Endothelial cell of umbilical vein (primary cell): ENCODE data around the gene VPS11. TPM values are rescaled to one million over a fixed set of nuclear protein-coding genes. Genes with fewer than 3 reads are reported as not detected.

Experiments
- BruUV-seq: library from RNA; stranded (reverse); fragments of 400-500 nt; replicated peaks from 2 replicates; lab custom pipeline; 2021; lab: Mats Ljungman, UMichigan
- CTCF ChIA-PET: fragments of 300-600, 350-600 bp; sonication (Branson Sonifier 250); formaldehyde crosslinking; loops from one replicate; lab custom pipeline; 2021; ENCODE audit warnings: antibody characterized with exemption, inconsistent platforms; lab: Charles Lee
- POLR2A ChIA-PET: fragments of 300-600, 350-600 bp; sonication (Branson Sonifier 250); formaldehyde crosslinking; loops from one replicate; lab custom pipeline; 2021; ENCODE audit warnings: antibody characterized with exemption, inconsistent platforms; lab: Charles Lee
- DNase-seq: peaks from one replicate; pipeline ENCODE4 v3.0.0-alpha.2; 2011; ENCODE audit warnings: low read depth, low spot score
- FAIRE-seq: peaks from 2 replicates; lab custom pipeline; 2011; peaks lifted over from hg19 to GRCh38; lab: Jason Lieb, UNC
- H2AFZ ChIP-seq: 2 replicates; pipeline ENCODE4 v1.6.0; 2012; ENCODE audit warnings: low read depth, low read length, control low read depth, inconsistent platforms
- H3K27ac ChIP-seq: 2 replicates; pipeline ENCODE4 v1.5.1; 2011; ENCODE audit warnings: low read depth, mild to moderate bottlenecking, control low read depth, low read length, moderate library complexity; ENCODE audit not compliant: insufficient read depth
- H3K27me3 ChIP-seq, 2 experiments: 2 replicates each; pipeline versions ENCODE4 v1.6.0 to v1.6.1; 2011; ENCODE audit warnings: low read length in 2 of 2, mixed read lengths in 1 of 2; ENCODE audit not compliant: control insufficient read depth in 2 of 2, insufficient read depth in 2 of 2
- H3K36me3 ChIP-seq, 2 experiments: 2 replicates in 1 of 2; 3 replicates in 1 of 2; pipeline ENCODE4 v1.5.1; 2011; ENCODE audit warnings: low read length in 2 of 2, mild to moderate bottlenecking in 1 of 2, moderate library complexity in 1 of 2; ENCODE audit not compliant: control insufficient read depth in 2 of 2, insufficient read depth in 2 of 2; ENCODE audit errors: extremely low read depth in 1 of 2
- H3K4me1 ChIP-seq: 3 replicates; pipeline ENCODE4 v1.5.1; 2011; ENCODE audit warnings: mild to moderate bottlenecking, low read length; ENCODE audit not compliant: control insufficient read depth, insufficient read depth; ENCODE audit errors: extremely low read depth
- H3K4me2 ChIP-seq: 2 replicates; pipeline ENCODE4 v1.6.1; 2011; ENCODE audit warnings: low read length, control low read depth, mixed read lengths; ENCODE audit not compliant: insufficient read depth
- H3K4me3 ChIP-seq, 3 experiments: fragments of 200-600 bp in 1 of 3; sonication (generic), shearing (Covaris generic) in 1 of 3; replicated peaks in 1 of 3; 2 replicates each; pipeline ENCODE4 v1.5.1; 2011 to 2016; ENCODE audit warnings: control low read depth in 3 of 3, low read length in 3 of 3, mild to moderate bottlenecking in 2 of 3, inconsistent platforms in 1 of 3, low read depth in 1 of 3, moderate library complexity in 1 of 3; ENCODE audit not compliant: insufficient read depth in 1 of 3
- H3K79me2 ChIP-seq: 2 replicates; pipeline ENCODE4 v1.6.0; 2012; ENCODE audit warnings: low read length, inconsistent platforms; ENCODE audit not compliant: control insufficient read depth, insufficient read depth
- H3K9ac ChIP-seq: replicated peaks from 2 replicates; pipeline ENCODE3; 2011; ENCODE audit warnings: low read length, control low read depth; ENCODE audit not compliant: insufficient read depth; ENCODE audit errors: extremely low read depth
- H3K9me1 ChIP-seq: replicated peaks from 3 replicates; pipeline ENCODE4 v1.6.0; 2011; ENCODE audit warnings: mild to moderate bottlenecking, low read length; ENCODE audit not compliant: control insufficient read depth, insufficient read depth; ENCODE audit errors: extremely low read depth
- H3K9me3 ChIP-seq: replicated peaks from 2 replicates; pipeline ENCODE4 v1.5.1; 2012; ENCODE audit warnings: low read length, inconsistent platforms; ENCODE audit not compliant: control insufficient read depth, insufficient read depth
- H4K20me1 ChIP-seq: replicated peaks from 2 replicates; pipeline ENCODE3; 2011; ENCODE audit warnings: mild to moderate bottlenecking, low read length; ENCODE audit not compliant: control insufficient read depth, insufficient read depth; ENCODE audit errors: extremely low read depth
- CTCF ChIP-seq, 2 donors: IDR thresholded peaks; 1 replicate in 1 of 2; 2 replicates in 1 of 2; pipeline ENCODE4 v1.5.1; 2011; ENCODE audit warnings: low read length in 2 of 2, mild to moderate bottlenecking in 2 of 2, moderate library complexity in 2 of 2, control low read depth in 1 of 2, inconsistent platforms in 1 of 2, low read depth in 1 of 2; ENCODE audit not compliant: insufficient read depth in 1 of 2; ENCODE audit errors: extremely low read depth in 1 of 2
- GATA2 ChIP-seq: IDR thresholded peaks from 2 replicates; pipeline ENCODE4 v1.7.0; 2011; ENCODE audit warnings: low read depth, mild to moderate bottlenecking, moderate library complexity, mixed read lengths, low read length; ENCODE audit not compliant: insufficient read length, insufficient read depth
- MAX ChIP-seq: IDR thresholded peaks from 2 replicates; pipeline ENCODE4 v1.6.1; 2011; ENCODE audit not compliant: insufficient read depth, insufficient read length
- POLR2A ChIP-seq: IDR thresholded peaks from 2 replicates; pipeline ENCODE4 v1.6.1; 2012; ENCODE audit warnings: low read depth, mild to moderate bottlenecking, control low read depth, low read length
- POLR2AphosphoS5 ChIP-seq: IDR thresholded peaks from 2 replicates; pipeline ENCODE4 v1.6.1; 2012; ENCODE audit warnings: low read depth, mild to moderate bottlenecking, control low read depth, low read length, moderate library complexity; ENCODE audit not compliant: insufficient read depth
- dilution Hi-C: fragments of 300-500 bp; cut with MboI; formaldehyde crosslinking; loops from one replicate; pipeline ENCODE4 v1.15.0; 2019; ENCODE audit warnings: low sequenced_read_pairs; ENCODE audit not compliant: extremely low pct_ligation_motif_present
- intact Hi-C: fragments of 100-400 bp; cut with micrococcal nuclease; formaldehyde crosslinking; loops from one replicate; pipeline ENCODE4 v1.10.0; 2022
- polyA plus RNA-seq, 4 experiments: library from polyadenylated mRNA; depleted of rRNA in 3 of 4; stranded (reverse) in 3 of 4; unstranded in 1 of 4; fragments of >200 nt; gene quantifications; 2 replicates each; pipeline versions ENCODE4 v1.2.1 to v1.2.3, GENCODE V29; 2011 to 2012; ENCODE audit warnings: missing spikeins in 1 of 4
- total RNA-seq: library from RNA; stranded (reverse); gene quantifications from 2 replicates; pipeline ENCODE4 v1.2.3, GENCODE V29; 2021

The VPS11 gene
- total and polyA plus RNA-seq, 2 donors (not counting 3 experiments of a cell fraction or from before 2014, with no cell fraction given), result 26.4 to 31.0 TPM

GRCh38 chr11:119095066-119095880, 27.7 kb downstream of the VPS11 start:
- no peaks in the 10 kb centered on the region for H3K27me3 ChIP-seq
- H3K9me3 ChIP-seq, result no peaks in the 10 kb centered on the region
- dilution Hi-C loops (no loop called here), intact Hi-C loops (loop anchor here (1.0 to 2.0 kb wide), 8 partner anchors 12 to 244 kb away; partner anchors contain the start of genes C2CD2L, HYOU1, RNF26 and RPS25)
- no peak for TF ChIP-seq MAX
- TF ChIP-seq CTCF (IDR thresholded peaks at IDR 0.05; ENCODE audit: extremely low read depth in 1 of 2, insufficient read depth in 1 of 2, low read depth in 1 of 2, low read length in 2 of 2), result peak in 1 of 2 donors; percentile 1
- peak; percentile 100 for TF ChIP-seq POLR2A
- TF ChIP-seq GATA2, result no peak
- peak; percentile 100 for TF ChIP-seq POLR2AphosphoS5
- peaks cover 2% of the 10 kb centered on the region for H4K20me1 ChIP-seq
- peaks cover 27% of the 10 kb centered on the region for H3K4me1 ChIP-seq
- peaks cover 37% of the 10 kb centered on the region for H3K79me2 ChIP-seq
- H3K9me1 ChIP-seq, result no peaks in the 10 kb centered on the region
- peaks cover 10 to 22% of the 10 kb centered on the region in 2 experiments for H3K36me3 ChIP-seq
- H3K9ac ChIP-seq, result peak overlapping the region; percentile 84
- CTCF ChIA-PET, result interaction anchor here (0.8 to 2.6 kb wide), 16 partner anchors 10 to 244 kb away, joined by 3 to 19 read pairs (median 3); partner anchors contain the start of genes HINFP, HMBS, HYOU1 and VPS11
- no peak overlapping the region for H2AFZ ChIP-seq
- FAIRE-seq, result peak; percentile 100
- H3K27ac ChIP-seq, result peak overlapping the region; percentile 59
- POLR2A ChIA-PET, result interaction anchor here (0.6 to 2.7 kb wide), 13 partner anchors 10 to 243 kb away, joined by 3 to 23 read pairs (median 7); partner anchors contain the start of genes C2CD2L, HINFP, HMBS and MCAM
- peak overlapping the region; percentile 70 to 95 (median 90) for H3K4me3 ChIP-seq
- peak overlapping the region; percentile 61 for H3K4me2 ChIP-seq
- DNase-seq, result peak; percentile 100
- BruUV-seq, result TSS peak; percentile 80
